Inflammatory macrophage treated with lipopolysaccharide for 1 hour (primary cell): ENCODE data around the gene GLS2.

ENCODE experiments used
- DNase-seq, 2 donors: peaks; one replicate each; pipeline ENCODE4 v3.0.0-alpha.2; 2020 to 2022

The GLS2 gene

GRCh38 chr12:56437430-56438176 is 50.4 kb downstream of the GLS2 start:
- DNase-seq = no peak

DNA sequence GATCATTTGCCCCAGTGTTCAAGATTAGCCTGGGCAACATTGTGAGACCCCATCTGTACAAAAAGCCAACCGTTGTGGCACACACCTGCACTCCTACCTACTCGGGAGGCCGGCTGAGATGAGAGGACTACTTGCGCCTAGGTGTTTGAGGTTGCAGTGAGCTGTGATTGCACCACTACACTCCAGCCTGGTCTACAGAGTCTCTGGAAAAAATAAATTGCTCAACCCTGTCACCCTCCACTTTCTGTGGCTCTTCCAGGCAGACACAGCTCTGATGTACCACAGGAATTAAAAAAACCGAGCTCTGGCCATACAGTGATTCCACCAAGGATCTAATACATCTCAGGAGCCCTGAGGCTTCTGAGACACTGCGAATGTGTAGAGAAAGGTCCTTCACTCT is 53.1 kb downstream of the GLS2 start:
- no peak for DNase-seq

GRCh38 chr12:56431850-56432249 is 56.1 kb downstream of the GLS2 start:
- no peak for DNase-seq

DNA sequence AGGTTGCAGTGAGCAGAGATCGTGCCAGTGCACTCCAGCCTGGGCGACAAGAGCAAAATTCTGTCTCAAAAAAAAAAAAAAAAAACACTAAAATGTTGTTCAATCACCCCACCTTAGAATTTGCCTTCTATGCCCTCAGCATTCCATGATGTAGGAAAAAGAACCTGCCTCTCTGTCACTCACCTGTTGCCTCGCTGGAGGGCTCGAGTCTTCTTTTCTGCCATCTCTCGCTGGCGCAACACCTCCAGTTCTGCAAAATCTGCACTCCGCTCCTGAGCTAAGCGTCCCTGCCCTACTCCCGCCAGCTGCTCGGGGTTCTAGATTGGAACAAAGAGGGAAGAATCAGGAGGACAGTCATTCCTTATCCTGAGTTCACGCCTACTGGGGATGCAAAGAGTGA is 56.7 kb downstream of the GLS2 start:
- no peak for DNase-seq

- DNase-seq = no peak
Measured at GRCh38 chr12:56425940-56426438, 62.0 kb downstream of the GLS2 start.

- no peak for DNase-seq
Measured at GRCh38 chr12:56425193-56425592, 62.8 kb downstream of the GLS2 start.
